ENCODE results near the gene TM9SF4.

Gene TM9SF4

GRCh38 chr20:32209850-32210605 lies 100.5 kb downstream of the TM9SF4 start:
- H3K4me1 ChIP-seq (ENCODE audit: control insufficient read depth, insufficient read depth, low read length), result peaks cover 16% of the 10 kb centered on the region
- no peak overlapping the region for H3K9ac ChIP-seq (ENCODE audit: low read depth, low read length)
- H3K27ac ChIP-seq (ENCODE audit: low read depth, low read length), result no peak overlapping the region
- no peaks in the 10 kb centered on the region for H3K9me3 ChIP-seq (ENCODE audit: control insufficient read depth, insufficient read depth, low read length)
- no peak overlapping the region for H3K4me3 ChIP-seq (ENCODE audit: low read depth, low read length)
- H3K36me3 ChIP-seq (ENCODE audit: control insufficient read depth, insufficient read depth, low read length), result peaks cover 43% of the 10 kb centered on the region
- H3K27me3 ChIP-seq (ENCODE audit: control insufficient read depth, insufficient read depth, low read length), result no peaks in the 10 kb centered on the region

- H3K9ac ChIP-seq (ENCODE audit: low read depth, low read length), result no peak overlapping the region
- H3K4me1 ChIP-seq (ENCODE audit: control insufficient read depth, insufficient read depth, low read length), result no peaks in the 10 kb centered on the region
- no peaks in the 10 kb centered on the region for H3K9me3 ChIP-seq (ENCODE audit: control insufficient read depth, insufficient read depth, low read length)
- H3K36me3 ChIP-seq (ENCODE audit: control insufficient read depth, insufficient read depth, low read length), result peaks cover 81% of the 10 kb centered on the region
- no peak overlapping the region for H3K4me3 ChIP-seq (ENCODE audit: low read depth, low read length)
- H3K27ac ChIP-seq (ENCODE audit: low read depth, low read length), result no peak overlapping the region
- H3K27me3 ChIP-seq (ENCODE audit: control insufficient read depth, insufficient read depth, low read length), result no peaks in the 10 kb centered on the region
These were observed 104.4 kb downstream of the TM9SF4 start for GRCh38 chr20:32213870-32214269.

GRCh38 chr20:32215147-32215546 lies 105.6 kb downstream of the TM9SF4 start:
- H3K27ac ChIP-seq (ENCODE audit: low read depth, low read length), result no peak overlapping the region
- no peaks in the 10 kb centered on the region for H3K27me3 ChIP-seq (ENCODE audit: control insufficient read depth, insufficient read depth, low read length)
- H3K4me3 ChIP-seq (ENCODE audit: low read depth, low read length), result no peak overlapping the region
- H3K9me3 ChIP-seq (ENCODE audit: control insufficient read depth, insufficient read depth, low read length), result no peaks in the 10 kb centered on the region
- no peaks in the 10 kb centered on the region for H3K4me1 ChIP-seq (ENCODE audit: control insufficient read depth, insufficient read depth, low read length)
- peaks cover 86% of the 10 kb centered on the region for H3K36me3 ChIP-seq (ENCODE audit: control insufficient read depth, insufficient read depth, low read length)
- H3K9ac ChIP-seq (ENCODE audit: low read depth, low read length), result no peak overlapping the region

GRCh38 chr20:32215729-32216128 lies 106.2 kb downstream of the TM9SF4 start:
- no peak overlapping the region for H3K9ac ChIP-seq (ENCODE audit: low read depth, low read length)
- no peaks in the 10 kb centered on the region for H3K4me1 ChIP-seq (ENCODE audit: control insufficient read depth, insufficient read depth, low read length)

GRCh38 chr20:32216179-32217142 lies 106.9 kb downstream of the TM9SF4 start:
- H3K36me3 ChIP-seq (ENCODE audit: control insufficient read depth, insufficient read depth, low read length), result peaks cover 85% of the 10 kb centered on the region
- no peak overlapping the region for H3K9ac ChIP-seq (ENCODE audit: low read depth, low read length)

More at GRCh38 chr20:32215729-32216128, 106.2 kb downstream of the TM9SF4 start:
- Histone ChIP-seq H3K27ac (ENCODE audit: low read depth, low read length) (no peak overlapping the region), H3K36me3 (ENCODE audit: control insufficient read depth, insufficient read depth, low read length) (peaks cover 83% of the 10 kb centered on the region), H3K4me3 (ENCODE audit: low read depth, low read length) (no peak overlapping the region), H3K9me3 (ENCODE audit: control insufficient read depth, insufficient read depth, low read length) (no peaks in the 10 kb centered on the region), H3K27me3 (ENCODE audit: control insufficient read depth, insufficient read depth, low read length) (no peaks in the 10 kb centered on the region)

More at GRCh38 chr20:32216179-32217142, 106.9 kb downstream of the TM9SF4 start:
- Histone ChIP-seq H3K27ac (ENCODE audit: low read depth, low read length) (no peak overlapping the region), H3K9me3 (ENCODE audit: control insufficient read depth, insufficient read depth, low read length) (no peaks in the 10 kb centered on the region), H3K4me3 (ENCODE audit: low read depth, low read length) (no peak overlapping the region), H3K4me1 (ENCODE audit: control insufficient read depth, insufficient read depth, low read length) (no peaks in the 10 kb centered on the region), H3K27me3 (ENCODE audit: control insufficient read depth, insufficient read depth, low read length) (no peaks in the 10 kb centered on the region)
